Gastroesophageal sphincter (tissue), 3 donors: ENCODE data around the gene RNF126.

Experiments used
- POLR2A ChIP-seq, 2 donors: fragments of 450-650 bp; IDR thresholded peaks; one replicate each; pipeline ENCODE4 v1.6.1; 2017; ENCODE audit warnings: antibody characterized with exemption in 2 of 2, mild to moderate bottlenecking in 2 of 2, moderate library complexity in 1 of 2
- TF ChIP-seq, protein P1 (sequence below), 4 experiments: fragments of 200-600 bp in 2 of 4; fragments of 450-650 bp in 2 of 4; sonication (generic) in 1 of 4; IDR thresholded peaks; one replicate each; pipeline ENCODE4 v1.5.1; 2017 to 2019; ENCODE audit warnings: antibody characterized with exemption in 4 of 4, mild to moderate bottlenecking in 2 of 4, moderate library complexity in 2 of 4

DNA sequence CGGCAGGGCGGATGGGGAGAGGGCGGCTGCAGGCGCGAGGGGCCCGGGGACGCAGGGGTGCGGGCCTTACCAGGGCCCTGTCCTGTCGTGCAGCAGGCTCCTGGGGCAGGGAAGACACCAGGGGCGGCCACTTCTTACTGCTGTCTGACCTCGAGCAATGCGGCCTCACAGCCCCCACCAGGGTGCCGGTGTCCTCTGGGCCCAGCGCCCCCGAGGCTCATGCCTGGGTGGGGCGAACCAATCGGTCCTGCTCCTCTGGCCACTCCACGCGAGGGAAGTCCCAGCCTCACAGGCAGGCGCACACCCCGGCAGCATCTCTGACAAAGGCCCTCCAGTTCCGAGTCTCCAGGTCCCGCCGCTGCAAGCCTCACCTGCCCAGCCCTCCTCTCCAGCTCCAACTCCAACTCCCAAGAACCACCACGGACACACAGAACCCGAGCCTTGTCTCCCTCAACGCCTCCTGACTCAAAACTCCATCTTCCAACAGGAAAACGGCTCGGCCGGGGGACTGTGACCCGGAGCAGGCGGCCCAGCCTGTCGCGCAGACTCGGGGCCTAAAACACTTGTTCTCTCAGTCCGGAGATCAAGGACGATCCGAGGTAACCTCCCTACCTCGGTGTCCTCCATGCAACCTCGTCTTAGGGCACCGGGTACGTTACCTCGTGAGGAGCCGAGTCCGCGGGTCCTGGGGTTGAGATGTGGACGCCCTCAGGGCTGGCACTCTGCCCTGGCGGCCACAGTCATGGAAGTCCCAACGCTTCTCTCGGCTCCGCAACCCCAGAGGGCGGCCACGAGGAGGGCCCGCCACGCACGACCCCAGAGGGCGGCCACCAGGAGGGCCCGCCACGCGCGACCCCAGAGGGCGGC, 16.9 kb downstream of the RNF126 start:
- TF ChIP-seq, protein P1, sequence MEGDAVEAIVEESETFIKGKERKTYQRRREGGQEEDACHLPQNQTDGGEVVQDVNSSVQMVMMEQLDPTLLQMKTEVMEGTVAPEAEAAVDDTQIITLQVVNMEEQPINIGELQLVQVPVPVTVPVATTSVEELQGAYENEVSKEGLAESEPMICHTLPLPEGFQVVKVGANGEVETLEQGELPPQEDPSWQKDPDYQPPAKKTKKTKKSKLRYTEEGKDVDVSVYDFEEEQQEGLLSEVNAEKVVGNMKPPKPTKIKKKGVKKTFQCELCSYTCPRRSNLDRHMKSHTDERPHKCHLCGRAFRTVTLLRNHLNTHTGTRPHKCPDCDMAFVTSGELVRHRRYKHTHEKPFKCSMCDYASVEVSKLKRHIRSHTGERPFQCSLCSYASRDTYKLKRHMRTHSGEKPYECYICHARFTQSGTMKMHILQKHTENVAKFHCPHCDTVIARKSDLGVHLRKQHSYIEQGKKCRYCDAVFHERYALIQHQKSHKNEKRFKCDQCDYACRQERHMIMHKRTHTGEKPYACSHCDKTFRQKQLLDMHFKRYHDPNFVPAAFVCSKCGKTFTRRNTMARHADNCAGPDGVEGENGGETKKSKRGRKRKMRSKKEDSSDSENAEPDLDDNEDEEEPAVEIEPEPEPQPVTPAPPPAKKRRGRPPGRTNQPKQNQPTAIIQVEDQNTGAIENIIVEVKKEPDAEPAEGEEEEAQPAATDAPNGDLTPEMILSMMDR (IDR thresholded peaks at IDR 0.05): no peak
- TF ChIP-seq POLR2A (IDR thresholded peaks at IDR 0.05): no peak
